Ishikawa (cell line): ENCODE data around the gene OSBPL1A.

Source experiments
- CEBPB ChIP-seq: IDR thresholded peaks from 2 replicates; pipeline ENCODE4 v1.6.1; 2012
- EP300 ChIP-seq: IDR thresholded peaks from 2 replicates; pipeline ENCODE4 v1.6.1; 2012; ENCODE audit warnings: borderline replicate concordance
- FOXM1 ChIP-seq: IDR thresholded peaks from 2 replicates; pipeline ENCODE4 v1.6.1; 2012; ENCODE audit warnings: low read depth, borderline replicate concordance
- MAX ChIP-seq: IDR thresholded peaks from 2 replicates; pipeline ENCODE4 v1.6.1; 2012
- NFIC ChIP-seq: IDR thresholded peaks from 2 replicates; pipeline ENCODE4 v1.6.1; 2012
- RAD21 ChIP-seq: IDR thresholded peaks from 2 replicates; pipeline ENCODE4 v1.6.1; 2012; ENCODE audit warnings: low read depth
- TAF1 ChIP-seq: IDR thresholded peaks from 2 replicates; pipeline ENCODE4 v1.6.1; 2012; ENCODE audit warnings: low read depth, mild to moderate bottlenecking
- TCF12 ChIP-seq: IDR thresholded peaks from 2 replicates; pipeline ENCODE4 v1.6.1; 2012; ENCODE audit warnings: low read depth
- TEAD4 ChIP-seq: IDR thresholded peaks from 2 replicates; pipeline ENCODE4 v1.6.1; 2012
- USF1 ChIP-seq: IDR thresholded peaks from 2 replicates; pipeline ENCODE4 v1.6.1; 2012
- YY1 ChIP-seq: IDR thresholded peaks from 2 replicates; pipeline ENCODE4 v1.6.1; 2012; ENCODE audit warnings: low read depth
- TF ChIP-seq, protein P1 (sequence below): IDR thresholded peaks from 2 replicates; pipeline ENCODE4 v1.6.1; 2012; ENCODE audit warnings: low read depth, mild to moderate bottlenecking

GRCh38 chr18:24234850-24235418 is 162.7 kb downstream of the OSBPL1A start:
- TF ChIP-seq EP300 (no peak), YY1 (no peak), TAF1 (no peak), NFIC (no peak), USF1 (no peak), FOXM1 (no peak), RAD21 (no peak), TCF12 (no peak), MAX (no peak), CEBPB (no peak), TEAD4 (no peak)
- TF ChIP-seq, protein P1, sequence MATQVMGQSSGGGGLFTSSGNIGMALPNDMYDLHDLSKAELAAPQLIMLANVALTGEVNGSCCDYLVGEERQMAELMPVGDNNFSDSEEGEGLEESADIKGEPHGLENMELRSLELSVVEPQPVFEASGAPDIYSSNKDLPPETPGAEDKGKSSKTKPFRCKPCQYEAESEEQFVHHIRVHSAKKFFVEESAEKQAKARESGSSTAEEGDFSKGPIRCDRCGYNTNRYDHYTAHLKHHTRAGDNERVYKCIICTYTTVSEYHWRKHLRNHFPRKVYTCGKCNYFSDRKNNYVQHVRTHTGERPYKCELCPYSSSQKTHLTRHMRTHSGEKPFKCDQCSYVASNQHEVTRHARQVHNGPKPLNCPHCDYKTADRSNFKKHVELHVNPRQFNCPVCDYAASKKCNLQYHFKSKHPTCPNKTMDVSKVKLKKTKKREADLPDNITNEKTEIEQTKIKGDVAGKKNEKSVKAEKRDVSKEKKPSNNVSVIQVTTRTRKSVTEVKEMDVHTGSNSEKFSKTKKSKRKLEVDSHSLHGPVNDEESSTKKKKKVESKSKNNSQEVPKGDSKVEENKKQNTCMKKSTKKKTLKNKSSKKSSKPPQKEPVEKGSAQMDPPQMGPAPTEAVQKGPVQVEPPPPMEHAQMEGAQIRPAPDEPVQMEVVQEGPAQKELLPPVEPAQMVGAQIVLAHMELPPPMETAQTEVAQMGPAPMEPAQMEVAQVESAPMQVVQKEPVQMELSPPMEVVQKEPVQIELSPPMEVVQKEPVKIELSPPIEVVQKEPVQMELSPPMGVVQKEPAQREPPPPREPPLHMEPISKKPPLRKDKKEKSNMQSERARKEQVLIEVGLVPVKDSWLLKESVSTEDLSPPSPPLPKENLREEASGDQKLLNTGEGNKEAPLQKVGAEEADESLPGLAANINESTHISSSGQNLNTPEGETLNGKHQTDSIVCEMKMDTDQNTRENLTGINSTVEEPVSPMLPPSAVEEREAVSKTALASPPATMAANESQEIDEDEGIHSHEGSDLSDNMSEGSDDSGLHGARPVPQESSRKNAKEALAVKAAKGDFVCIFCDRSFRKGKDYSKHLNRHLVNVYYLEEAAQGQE: no peak
